ENCODE data around the gene REEP2.

DNA sequence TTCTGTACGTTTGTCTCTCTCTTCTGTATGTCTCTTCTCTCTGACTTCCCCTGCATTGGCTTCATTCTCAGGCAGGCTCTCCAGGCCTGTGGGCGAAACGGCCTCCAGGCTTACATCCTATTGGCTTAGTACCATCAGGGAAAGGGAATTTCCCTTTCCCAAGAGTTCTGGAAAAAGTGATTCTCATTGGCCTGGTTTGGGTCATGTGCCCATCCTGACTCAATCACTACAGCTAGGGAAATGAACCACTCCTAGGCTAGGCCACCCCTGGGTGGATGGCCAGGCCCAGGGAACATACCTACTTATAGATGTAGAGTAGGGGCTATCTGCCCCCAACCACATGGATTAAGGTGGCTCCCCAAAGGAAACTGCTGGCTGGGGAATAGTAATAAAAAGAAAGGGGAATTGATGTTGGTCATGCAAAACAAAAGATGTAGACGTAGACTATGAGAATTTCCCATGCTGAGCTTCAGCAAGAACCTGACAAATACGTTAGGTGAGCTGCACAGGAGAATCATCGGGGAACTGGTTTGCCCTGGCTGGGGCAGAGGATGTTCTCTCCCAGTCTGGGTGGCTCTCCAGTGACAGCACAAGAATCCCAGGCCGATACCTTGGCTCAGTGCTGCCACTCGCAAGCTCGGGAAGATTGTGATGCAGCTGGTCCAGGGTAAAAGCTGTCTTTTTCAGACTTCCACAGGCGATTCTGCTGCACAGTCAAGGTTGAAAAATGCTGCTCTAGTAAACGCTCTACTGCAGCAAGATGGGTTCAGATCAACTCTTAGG lies 22.7 kb downstream of the REEP2 start:
- TF ChIP-seq, protein P1, sequence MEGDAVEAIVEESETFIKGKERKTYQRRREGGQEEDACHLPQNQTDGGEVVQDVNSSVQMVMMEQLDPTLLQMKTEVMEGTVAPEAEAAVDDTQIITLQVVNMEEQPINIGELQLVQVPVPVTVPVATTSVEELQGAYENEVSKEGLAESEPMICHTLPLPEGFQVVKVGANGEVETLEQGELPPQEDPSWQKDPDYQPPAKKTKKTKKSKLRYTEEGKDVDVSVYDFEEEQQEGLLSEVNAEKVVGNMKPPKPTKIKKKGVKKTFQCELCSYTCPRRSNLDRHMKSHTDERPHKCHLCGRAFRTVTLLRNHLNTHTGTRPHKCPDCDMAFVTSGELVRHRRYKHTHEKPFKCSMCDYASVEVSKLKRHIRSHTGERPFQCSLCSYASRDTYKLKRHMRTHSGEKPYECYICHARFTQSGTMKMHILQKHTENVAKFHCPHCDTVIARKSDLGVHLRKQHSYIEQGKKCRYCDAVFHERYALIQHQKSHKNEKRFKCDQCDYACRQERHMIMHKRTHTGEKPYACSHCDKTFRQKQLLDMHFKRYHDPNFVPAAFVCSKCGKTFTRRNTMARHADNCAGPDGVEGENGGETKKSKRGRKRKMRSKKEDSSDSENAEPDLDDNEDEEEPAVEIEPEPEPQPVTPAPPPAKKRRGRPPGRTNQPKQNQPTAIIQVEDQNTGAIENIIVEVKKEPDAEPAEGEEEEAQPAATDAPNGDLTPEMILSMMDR (conservative IDR thresholded peaks at IDR 0.05; ENCODE audit: low read depth in 2 of 2), result no peak
- no peak for TF ChIP-seq POLR2AphosphoS5 (IDR thresholded peaks at IDR 0.05; ENCODE audit: low read depth)
- TF ChIP-seq, protein P2, sequence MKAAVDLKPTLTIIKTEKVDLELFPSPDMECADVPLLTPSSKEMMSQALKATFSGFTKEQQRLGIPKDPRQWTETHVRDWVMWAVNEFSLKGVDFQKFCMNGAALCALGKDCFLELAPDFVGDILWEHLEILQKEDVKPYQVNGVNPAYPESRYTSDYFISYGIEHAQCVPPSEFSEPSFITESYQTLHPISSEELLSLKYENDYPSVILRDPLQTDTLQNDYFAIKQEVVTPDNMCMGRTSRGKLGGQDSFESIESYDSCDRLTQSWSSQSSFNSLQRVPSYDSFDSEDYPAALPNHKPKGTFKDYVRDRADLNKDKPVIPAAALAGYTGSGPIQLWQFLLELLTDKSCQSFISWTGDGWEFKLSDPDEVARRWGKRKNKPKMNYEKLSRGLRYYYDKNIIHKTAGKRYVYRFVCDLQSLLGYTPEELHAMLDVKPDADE (IDR thresholded peaks at IDR 0.05), result no peak
- no peak for TF ChIP-seq EZH2 (IDR thresholded peaks at IDR 0.05; ENCODE audit: low read depth, unreplicated experiment)
- TF ChIP-seq, protein P3, sequence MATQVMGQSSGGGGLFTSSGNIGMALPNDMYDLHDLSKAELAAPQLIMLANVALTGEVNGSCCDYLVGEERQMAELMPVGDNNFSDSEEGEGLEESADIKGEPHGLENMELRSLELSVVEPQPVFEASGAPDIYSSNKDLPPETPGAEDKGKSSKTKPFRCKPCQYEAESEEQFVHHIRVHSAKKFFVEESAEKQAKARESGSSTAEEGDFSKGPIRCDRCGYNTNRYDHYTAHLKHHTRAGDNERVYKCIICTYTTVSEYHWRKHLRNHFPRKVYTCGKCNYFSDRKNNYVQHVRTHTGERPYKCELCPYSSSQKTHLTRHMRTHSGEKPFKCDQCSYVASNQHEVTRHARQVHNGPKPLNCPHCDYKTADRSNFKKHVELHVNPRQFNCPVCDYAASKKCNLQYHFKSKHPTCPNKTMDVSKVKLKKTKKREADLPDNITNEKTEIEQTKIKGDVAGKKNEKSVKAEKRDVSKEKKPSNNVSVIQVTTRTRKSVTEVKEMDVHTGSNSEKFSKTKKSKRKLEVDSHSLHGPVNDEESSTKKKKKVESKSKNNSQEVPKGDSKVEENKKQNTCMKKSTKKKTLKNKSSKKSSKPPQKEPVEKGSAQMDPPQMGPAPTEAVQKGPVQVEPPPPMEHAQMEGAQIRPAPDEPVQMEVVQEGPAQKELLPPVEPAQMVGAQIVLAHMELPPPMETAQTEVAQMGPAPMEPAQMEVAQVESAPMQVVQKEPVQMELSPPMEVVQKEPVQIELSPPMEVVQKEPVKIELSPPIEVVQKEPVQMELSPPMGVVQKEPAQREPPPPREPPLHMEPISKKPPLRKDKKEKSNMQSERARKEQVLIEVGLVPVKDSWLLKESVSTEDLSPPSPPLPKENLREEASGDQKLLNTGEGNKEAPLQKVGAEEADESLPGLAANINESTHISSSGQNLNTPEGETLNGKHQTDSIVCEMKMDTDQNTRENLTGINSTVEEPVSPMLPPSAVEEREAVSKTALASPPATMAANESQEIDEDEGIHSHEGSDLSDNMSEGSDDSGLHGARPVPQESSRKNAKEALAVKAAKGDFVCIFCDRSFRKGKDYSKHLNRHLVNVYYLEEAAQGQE (IDR thresholded peaks at IDR 0.05; ENCODE audit: unreplicated experiment), result no peak
- no peak for TF ChIP-seq ZNF114 (CRISPR knock-in tag; IDR thresholded peaks at IDR 0.05)
- TF ChIP-seq STAT1 (IDR thresholded peaks at IDR 0.05; ENCODE audit: unreplicated experiment), result no peak
- TF ChIP-seq EZH2phosphoT487 (IDR thresholded peaks at IDR 0.05; ENCODE audit: unreplicated experiment), result no peak
- no peak for TF ChIP-seq JUNB (IDR thresholded peaks at IDR 0.05; ENCODE audit: unreplicated experiment)
- no peak for TF ChIP-seq CREB1 (CRISPR knock-in tag; IDR thresholded peaks at IDR 0.05; ENCODE audit: low read depth)

Measured in GM23338 (cell line).